H9 (cell line): ENCODE results near the gene THSD4. TPM values are rescaled to one million over a fixed set of nuclear protein-coding genes. Genes with fewer than 3 reads are reported as not detected.

Source experiments
- DNase-seq: peaks from one replicate; pipeline ENCODE4 v3.0.0-alpha.2; 2017
- H2AFZ ChIP-seq: one replicate; pipeline ENCODE4 v1.6.1; 2013; ENCODE audit warnings: mild to moderate bottlenecking, low read length, control low read depth, moderate library complexity
- H2AK5ac ChIP-seq: 2 replicates; pipeline ENCODE4 v1.6.1; 2013; ENCODE audit warnings: low read length, control low read depth, mixed read lengths; ENCODE audit not compliant: insufficient read length
- H2BK120ac ChIP-seq: one replicate; pipeline ENCODE4 v1.6.1; 2013; ENCODE audit warnings: low read depth, mild to moderate bottlenecking, low read length, control low read depth, inconsistent platforms; ENCODE audit not compliant: poor library complexity, severe bottlenecking
- H2BK12ac ChIP-seq: 2 replicates; pipeline ENCODE4 v1.6.1; 2013; ENCODE audit warnings: low read length, control low read depth, mixed read lengths, low read depth; ENCODE audit not compliant: insufficient read length
- H2BK15ac ChIP-seq: 2 replicates; pipeline ENCODE4 v1.6.1; 2013; ENCODE audit warnings: low read depth, low read length, control low read depth
- H2BK20ac ChIP-seq: one replicate; pipeline ENCODE4 v1.6.1; 2013; ENCODE audit warnings: low read depth, mild to moderate bottlenecking, low read length, control low read depth, inconsistent platforms; ENCODE audit not compliant: poor library complexity, severe bottlenecking
- H2BK5ac ChIP-seq: 2 replicates; pipeline ENCODE4 v1.6.1; 2013; ENCODE audit warnings: low read length, control low read depth, mixed read lengths; ENCODE audit not compliant: insufficient read length
- H3K14ac ChIP-seq: 2 replicates; pipeline ENCODE4 v1.6.1; 2013; ENCODE audit warnings: low read length, control low read depth; ENCODE audit not compliant: insufficient read depth
- H3K18ac ChIP-seq: 2 replicates; pipeline ENCODE4 v1.6.1; 2013; ENCODE audit warnings: low read depth, mild to moderate bottlenecking, mixed read lengths, low read length, control low read depth; ENCODE audit not compliant: insufficient read length
- H3K23ac ChIP-seq: 2 replicates; pipeline ENCODE4 v1.6.1; 2013; ENCODE audit warnings: low read length, control low read depth, mixed read lengths, low read depth; ENCODE audit not compliant: insufficient read length
- H3K23me2 ChIP-seq: 2 replicates; pipeline ENCODE4 v1.6.1; 2013; ENCODE audit warnings: low read depth, mild to moderate bottlenecking, mixed read lengths, low read length, control low read depth; ENCODE audit not compliant: insufficient read length, poor library complexity, severe bottlenecking
- H3K27ac ChIP-seq: 2 replicates; pipeline ENCODE4 v1.5.1; 2013; ENCODE audit warnings: low read length, control low read depth, mixed read lengths, low read depth; ENCODE audit not compliant: insufficient read length
- H3K27me3 ChIP-seq: 2 replicates; pipeline ENCODE4 v1.6.1; 2013; ENCODE audit warnings: low read length, control low read depth, inconsistent platforms; ENCODE audit not compliant: insufficient read depth
- H3K4ac ChIP-seq: 2 replicates; pipeline ENCODE4 v1.6.1; 2013; ENCODE audit warnings: low read depth, mild to moderate bottlenecking, control low read depth, inconsistent platforms, low read length, moderate library complexity
- H3K4me1 ChIP-seq: 2 replicates; pipeline ENCODE4 v1.6.1; 2013; ENCODE audit warnings: low read length, control low read depth, inconsistent platforms; ENCODE audit not compliant: insufficient read depth
- H3K4me2 ChIP-seq: 2 replicates; pipeline ENCODE4 v1.6.1; 2013; ENCODE audit warnings: low read length, control low read depth, mixed read lengths; ENCODE audit not compliant: insufficient read length, insufficient read depth
- H3K56ac ChIP-seq: 2 replicates; pipeline ENCODE4 v1.6.1; 2013; ENCODE audit warnings: low read depth, mild to moderate bottlenecking, mixed read lengths, low read length, control low read depth; ENCODE audit not compliant: insufficient read length
- H3K79me1 ChIP-seq: 2 replicates; pipeline ENCODE4 v1.6.1; 2013; ENCODE audit warnings: low read depth, mild to moderate bottlenecking, moderate library complexity, low read length, control low read depth, inconsistent platforms; ENCODE audit not compliant: insufficient read depth, poor library complexity, severe bottlenecking
- H3K79me2 ChIP-seq: 2 replicates; pipeline ENCODE4 v1.6.1; 2013; ENCODE audit warnings: low read length, control low read depth, inconsistent platforms; ENCODE audit not compliant: insufficient read depth
- H3K9ac ChIP-seq: 2 replicates; pipeline ENCODE4 v1.6.1; 2013; ENCODE audit warnings: low read length, control low read depth, mixed read lengths; ENCODE audit not compliant: insufficient read length; ENCODE audit errors: extremely low read depth
- H3K9me3 ChIP-seq: one replicate; pipeline ENCODE4 v1.6.1; 2013; ENCODE audit warnings: low read depth, low read length, inconsistent platforms; ENCODE audit not compliant: control insufficient read depth
- H3T11ph ChIP-seq: one replicate; pipeline ENCODE4 v1.6.1; 2013; ENCODE audit warnings: mild to moderate bottlenecking, low read length, control low read depth, inconsistent platforms
- H4K20me1 ChIP-seq: one replicate; pipeline ENCODE4 v1.6.1; 2013; ENCODE audit not compliant: control insufficient read depth, insufficient read length, insufficient read depth
- H4K5ac ChIP-seq: 2 replicates; pipeline ENCODE4 v1.6.1; 2013; ENCODE audit warnings: low read depth, mild to moderate bottlenecking, mixed read lengths, low read length, control low read depth; ENCODE audit not compliant: insufficient read length
- H4K8ac ChIP-seq: replicated peaks from 2 replicates; pipeline ENCODE4 v1.6.1; 2013; ENCODE audit warnings: low read length, control low read depth, mixed read lengths, low read depth; ENCODE audit not compliant: insufficient read length
- H4K91ac ChIP-seq: 2 replicates; pipeline ENCODE4 v1.6.1; 2013; ENCODE audit warnings: low read depth, mild to moderate bottlenecking, moderate library complexity, mixed read lengths, low read length, control low read depth; ENCODE audit not compliant: insufficient read length
- H3K27ac Mint-ChIP-seq, 3 experiments: 2 replicates in 2 of 3; 3 replicates in 1 of 3; pipeline ENCODE4 v1.8.0; 2020 to 2021; ENCODE audit warnings: mixed read lengths in 3 of 3, mild to moderate bottlenecking in 1 of 3, moderate library complexity in 1 of 3
- H3K27me3 Mint-ChIP-seq: 2 replicates; pipeline ENCODE4 v1.8.0; 2021; ENCODE audit warnings: low read depth, mild to moderate bottlenecking, moderate library complexity, mixed read lengths
- H3K36me3 Mint-ChIP-seq, 3 experiments: 2 replicates in 2 of 3; 3 replicates in 1 of 3; pipeline ENCODE4 v1.8.0; 2020 to 2021; ENCODE audit warnings: low read depth in 3 of 3, mixed read lengths in 3 of 3; ENCODE audit not compliant: insufficient read depth in 1 of 3
- H3K4me1 Mint-ChIP-seq, 2 experiments: 2 replicates each; pipeline ENCODE4 v1.8.0; 2020; ENCODE audit warnings: mixed read lengths in 2 of 2
- H3K4me3 Mint-ChIP-seq, 2 experiments: 2 replicates in 1 of 2; 3 replicates in 1 of 2; pipeline ENCODE4 v1.8.0; 2020 to 2021; ENCODE audit warnings: mild to moderate bottlenecking in 2 of 2, mixed read lengths in 2 of 2, moderate library complexity in 1 of 2
- H3K9me3 Mint-ChIP-seq, 2 experiments: 2 replicates in 1 of 2; 3 replicates in 1 of 2; pipeline ENCODE4 v1.8.0; 2020; ENCODE audit warnings: mild to moderate bottlenecking in 2 of 2, mixed read lengths in 2 of 2, moderate library complexity in 1 of 2
- CTCF ChIP-seq: fragments of 200-600 bp; sonication (generic); conservative IDR thresholded peaks from 3 replicates; pipeline ENCODE4 v1.8.0; 2021; ENCODE audit warnings: antibody characterized with exemption, mild to moderate bottlenecking
- WGBS: extraction: QIAGEN DNeasy Blood & Tissue Kit; methylation state at CpG from one replicate; pipeline ENCODE4 v1.1.7; 2013; ENCODE audit warnings: missing lambda C conversion rate, low lambda C conversion rate, mixed read lengths; ENCODE audit not compliant: insufficient read length; ENCODE audit errors: extremely low coverage; 5-methylcytosine and 5-hydroxymethylcytosine counted together
- total RNA-seq: library from RNA; stranded (reverse); gene quantifications from 2 replicates; pipeline ENCODE4 v1.2.1, GENCODE V29; 2021

The THSD4 gene
- total RNA-seq, 1 experiment from 2014 or later: 5.5 TPM

GRCh38 chr15:71350622-71351378 is 235.5 kb downstream of the THSD4 start:
- Histone ChIP-seq H3K9ac (no peak overlapping the region), H3K27me3 (no peaks in the 10 kb centered on the region), H3K4me1 (peaks cover 9% of the 10 kb centered on the region; the same call in 1 of the 2 replicates), H3K79me2 (no peaks in the 10 kb centered on the region), H3K9me3 (no peaks in the 10 kb centered on the region), H2BK5ac (no peak overlapping the region), H3K56ac (no peak overlapping the region), H3K27ac (no peak overlapping the region), H3K79me1 (no peaks in the 10 kb centered on the region), H2AFZ (no peak overlapping the region), H3K23ac (no peak overlapping the region), H2BK20ac (no peak overlapping the region), H4K91ac (no peak overlapping the region), H3K18ac (no peak overlapping the region), H2BK120ac (no peak overlapping the region), H3K4me2 (no peak overlapping the region), H3T11ph (no peak overlapping the region), H3K4ac (no peak overlapping the region), H4K5ac (no peak overlapping the region), H4K20me1 (no peaks in the 10 kb centered on the region), H3K23me2 (no peaks in the 10 kb centered on the region), H4K8ac (no peak overlapping the region), H2BK15ac (no peak overlapping the region), H3K14ac (no peak overlapping the region), H2AK5ac (no peak overlapping the region), H2BK12ac (no peak overlapping the region)
- no peak overlapping the region for H3K4me3 Mint-ChIP-seq
- DNase-seq: no peak
- H3K27me3 Mint-ChIP-seq: no peaks in the 10 kb centered on the region
- WGBS: no CpG with 5 or more reads among the region's 7 CpGs
- H3K36me3 Mint-ChIP-seq: no peaks in the 10 kb centered on the region; a peak in 1 of 7 replicates
- H3K27ac Mint-ChIP-seq: peak overlapping the region in 1 of 3 experiments; percentile 68; a peak in 1 of 7 replicates
- H3K4me1 Mint-ChIP-seq: peaks cover 28 to 33% of the 10 kb centered on the region in 2 experiments
- no peak for TF ChIP-seq CTCF
- no peaks in the 10 kb centered on the region; a peak in 1 of 5 replicates for H3K9me3 Mint-ChIP-seq
